HUES64 (cell line): Measurements from ENCODE around the gene SAPCD2.

Experiments used
- H3K27ac ChIP-seq: 2 replicates; pipeline ENCODE4 v1.7.0; 2013; ENCODE audit warnings: low read depth, low read length, inconsistent platforms
- H3K27me3 ChIP-seq: 2 replicates; pipeline ENCODE4 v1.6.1; 2013; ENCODE audit warnings: mild to moderate bottlenecking, low read length; ENCODE audit not compliant: insufficient read depth
- H3K36me3 ChIP-seq: 2 replicates; pipeline ENCODE4 v1.6.1; 2013; ENCODE audit warnings: mild to moderate bottlenecking, low read length; ENCODE audit not compliant: insufficient read depth
- H3K4me1 ChIP-seq: 2 replicates; pipeline ENCODE4 v1.6.1; 2013; ENCODE audit warnings: mild to moderate bottlenecking, low read length, moderate library complexity; ENCODE audit not compliant: insufficient read depth
- H3K4me3 ChIP-seq: 2 replicates; pipeline ENCODE4 v1.5.1; 2013; ENCODE audit warnings: mild to moderate bottlenecking, low read length, moderate library complexity
- H3K9ac ChIP-seq: 2 replicates; pipeline ENCODE4 v1.6.1; 2013; ENCODE audit warnings: mild to moderate bottlenecking, low read depth, low read length
- H3K9me3 ChIP-seq: 2 replicates; pipeline ENCODE4 v1.6.1; 2013; ENCODE audit warnings: low read depth, low read length; ENCODE audit not compliant: insufficient read depth
- WGBS: fragments of 150-250, 120-280 bp; methylation state at CpG from one replicate; pipeline ENCODE4 v1.1.7; 2013; ENCODE audit warnings: missing lambda C conversion rate; 5-methylcytosine and 5-hydroxymethylcytosine counted together

SAPCD2 gene

GRCh38 chr9:137023583-137023991, 46.8 kb downstream of the SAPCD2 start:
- Histone ChIP-seq H3K27ac (no peak overlapping the region), H3K27me3 (peaks cover 15% of the 10 kb centered on the region), H3K9me3 (no peaks in the 10 kb centered on the region), H3K4me3 (no peak overlapping the region), H3K4me1 (no peaks in the 10 kb centered on the region), H3K9ac (no peak overlapping the region), H3K36me3 (no peaks in the 10 kb centered on the region)
- 79% methylated on average over 15 of the region's 15 CpGs for WGBS

GRCh38 chr9:137023157-137023556, 47.2 kb downstream of the SAPCD2 start:
- Histone ChIP-seq H3K9me3 (no peaks in the 10 kb centered on the region), H3K4me1 (no peaks in the 10 kb centered on the region), H3K4me3 (no peak overlapping the region), H3K9ac (no peak overlapping the region), H3K36me3 (no peaks in the 10 kb centered on the region), H3K27ac (no peak overlapping the region), H3K27me3 (peaks cover 12% of the 10 kb centered on the region)
- WGBS: 85% methylated on average over 7 of the region's 7 CpGs

GRCh38 chr9:137022662-137023008, 47.7 kb downstream of the SAPCD2 start:
- Histone ChIP-seq H3K9ac (no peak overlapping the region), H3K27ac (no peak overlapping the region), H3K4me3 (no peak overlapping the region), H3K36me3 (no peaks in the 10 kb centered on the region), H3K4me1 (no peaks in the 10 kb centered on the region), H3K27me3 (peaks cover 11% of the 10 kb centered on the region), H3K9me3 (no peaks in the 10 kb centered on the region)
- WGBS: 95% methylated on average over 23 of the region's 23 CpGs

GRCh38 chr9:137021979-137022661, 48.2 kb downstream of the SAPCD2 start:
- Histone ChIP-seq H3K27me3 (peaks cover 6% of the 10 kb centered on the region), H3K9ac (no peak overlapping the region), H3K36me3 (no peaks in the 10 kb centered on the region), H3K4me3 (no peak overlapping the region), H3K4me1 (no peaks in the 10 kb centered on the region), H3K9me3 (no peaks in the 10 kb centered on the region), H3K27ac (no peak overlapping the region)
- WGBS: 48% methylated on average over 30 of the region's 30 CpGs

GRCh38 chr9:137021568-137021978, 48.8 kb downstream of the SAPCD2 start:
- no peaks in the 10 kb centered on the region for H3K36me3 ChIP-seq
- 85% methylated on average over 6 of the region's 6 CpGs for WGBS
- no peak overlapping the region for H3K9ac ChIP-seq
- H3K4me3 ChIP-seq: no peak overlapping the region
- H3K27ac ChIP-seq: no peak overlapping the region
- no peaks in the 10 kb centered on the region for H3K9me3 ChIP-seq
- H3K27me3 ChIP-seq: peaks cover under 1% of the 10 kb centered on the region; the same call in 1 of the 2 replicates
- H3K4me1 ChIP-seq: no peaks in the 10 kb centered on the region

- no peaks in the 10 kb centered on the region for H3K9me3 ChIP-seq
- no peaks in the 10 kb centered on the region for H3K27me3 ChIP-seq
- no peaks in the 10 kb centered on the region for H3K36me3 ChIP-seq
- 93% methylated on average over 32 of the region's 32 CpGs for WGBS
- H3K4me3 ChIP-seq: no peak overlapping the region
- no peaks in the 10 kb centered on the region for H3K4me1 ChIP-seq
- H3K9ac ChIP-seq: no peak overlapping the region
- no peak overlapping the region for H3K27ac ChIP-seq
These were observed 49.4 kb downstream of the SAPCD2 start for GRCh38 chr9:137020771-137021567.

- Histone ChIP-seq H3K27ac (no peak overlapping the region), H3K27me3 (no peaks in the 10 kb centered on the region), H3K4me1 (no peaks in the 10 kb centered on the region), H3K9ac (no peak overlapping the region), H3K36me3 (no peaks in the 10 kb centered on the region), H3K9me3 (no peaks in the 10 kb centered on the region), H3K4me3 (no peak overlapping the region)
- WGBS: 91% methylated on average over 34 of the region's 34 CpGs
These were observed 50.3 kb downstream of the SAPCD2 start for GRCh38 chr9:137019891-137020683.

- Histone ChIP-seq H3K4me1 (no peaks in the 10 kb centered on the region), H3K36me3 (no peaks in the 10 kb centered on the region)
- 93% methylated on average over 36 of the region's 36 CpGs for WGBS
These were observed 51.4 kb downstream of the SAPCD2 start for GRCh38 chr9:137018761-137019559.

GRCh38 chr9:137017791-137018497, 52.4 kb downstream of the SAPCD2 start:
- Histone ChIP-seq H3K9ac (no peak overlapping the region), H3K36me3 (no peaks in the 10 kb centered on the region), H3K27ac (no peak overlapping the region), H3K9me3 (no peaks in the 10 kb centered on the region), H3K4me1 (no peaks in the 10 kb centered on the region), H3K27me3 (no peaks in the 10 kb centered on the region), H3K4me3 (no peak overlapping the region)
- 93% methylated on average over 45 of the region's 45 CpGs for WGBS

More at GRCh38 chr9:137018761-137019559, 51.4 kb downstream of the SAPCD2 start:
- Histone ChIP-seq H3K27me3 (no peaks in the 10 kb centered on the region), H3K27ac (no peak overlapping the region), H3K4me3 (no peak overlapping the region), H3K9ac (no peak overlapping the region), H3K9me3 (no peaks in the 10 kb centered on the region)

GRCh38 chr9:137017071-137017470, 53.3 kb downstream of the SAPCD2 start:
- Histone ChIP-seq H3K27me3 (no peaks in the 10 kb centered on the region), H3K36me3 (no peaks in the 10 kb centered on the region), H3K4me1 (no peaks in the 10 kb centered on the region), H3K9ac (no peak overlapping the region), H3K9me3 (no peaks in the 10 kb centered on the region), H3K27ac (no peak overlapping the region), H3K4me3 (no peak overlapping the region)
- WGBS: 95% methylated on average over 28 of the region's 28 CpGs
